ENCODE data around the gene ABCB11.
"Not testable (repeated sequence)": the region's sequence is repeated elsewhere in the genome, so short reads cannot be mapped to it uniquely, and the experiment has no call there.

The ABCB11 gene

DNA sequence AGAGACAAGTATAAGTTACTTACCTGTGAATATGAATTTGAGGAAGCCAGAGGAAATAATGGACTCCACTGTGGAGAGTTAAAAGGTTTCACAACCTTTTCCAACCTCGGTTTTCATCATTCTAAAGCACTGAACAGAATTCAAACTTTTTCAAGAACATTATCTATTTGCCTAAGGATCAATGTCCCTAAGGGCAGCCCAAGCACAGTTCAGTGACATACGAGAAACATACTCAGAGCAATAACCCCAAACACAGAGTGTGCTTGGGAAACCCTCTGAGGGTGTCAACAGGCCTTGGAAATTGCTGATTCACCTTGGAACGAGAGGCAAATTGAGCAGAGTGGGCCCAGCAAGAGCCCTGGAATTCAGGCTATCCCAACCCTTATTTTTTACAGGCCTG is at the start of gene ABCB11:
Gene ABCB11 (minus strand): TSS at position 123 of the 400 bp plus-strand sequence. CDS start 13,199 bp downstream, outside the sequence.
- no peak for DNase-seq

DNA sequence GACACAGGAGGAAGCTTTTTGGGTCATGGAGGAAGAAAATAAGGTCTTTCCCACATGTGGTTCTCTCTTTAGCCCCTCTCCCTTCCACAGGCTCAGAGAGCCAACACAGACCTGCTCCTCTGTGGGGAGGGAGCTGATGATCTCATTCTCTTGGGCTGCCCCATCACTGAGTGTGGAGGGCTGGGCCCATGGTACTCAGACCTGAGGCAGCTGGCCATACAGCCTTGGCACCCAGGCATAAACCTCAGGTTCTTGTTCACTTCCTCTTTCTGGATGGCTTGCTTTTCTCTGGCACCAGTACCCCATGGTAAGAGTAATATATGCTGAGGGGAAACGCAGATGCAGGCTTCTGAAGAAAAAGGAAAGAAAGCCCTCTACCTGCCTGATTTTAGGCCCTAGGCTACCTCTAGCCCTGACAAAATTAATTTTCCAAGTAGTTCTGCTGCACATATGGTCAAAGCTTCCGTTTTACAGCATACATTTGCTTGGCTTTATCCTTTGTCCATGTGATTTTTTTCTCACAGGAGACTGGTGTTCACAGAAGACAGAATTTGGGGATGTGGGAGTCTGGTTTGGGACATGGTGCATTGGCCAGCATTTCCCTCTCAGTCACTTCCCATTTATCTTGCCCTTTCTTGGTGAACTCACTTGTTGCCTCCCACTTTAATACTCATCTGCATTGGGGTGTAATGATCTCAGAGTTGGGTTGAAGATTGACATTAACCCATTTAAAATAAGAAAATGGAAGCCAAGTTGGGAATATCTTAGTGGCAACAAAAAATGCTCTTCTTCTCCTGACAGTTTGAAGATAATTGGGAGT is 49.3 kb upstream of the ABCB11 start:
- DNase-seq, result no peak

DNA sequence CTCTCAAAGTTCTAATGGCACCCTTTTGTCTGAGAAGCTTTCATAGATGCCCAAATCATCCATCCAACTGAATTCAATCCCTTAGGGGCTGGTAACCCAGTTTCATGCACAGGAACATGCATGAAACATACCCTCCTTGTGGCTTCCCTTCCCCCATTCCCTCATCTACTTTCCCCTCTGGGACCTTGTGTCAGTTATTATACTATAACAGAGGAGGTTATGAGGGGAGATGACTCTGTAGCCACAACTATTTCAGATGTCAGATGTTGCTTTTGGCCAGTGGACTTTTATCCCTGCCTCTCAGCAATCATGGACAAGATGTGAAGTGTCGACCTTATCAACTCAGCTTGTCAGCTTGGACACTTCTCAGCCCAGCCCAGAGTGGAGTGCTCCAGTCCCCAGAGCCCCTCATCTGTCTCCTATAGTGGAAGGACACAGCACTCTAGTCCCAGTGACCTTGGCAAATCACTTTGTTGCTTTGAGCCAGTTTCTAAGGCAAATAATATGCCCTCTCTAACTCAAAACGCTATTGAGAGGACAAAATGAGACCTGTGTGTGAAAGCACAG is 46.6 kb upstream of the ABCB11 start:
- no peak for DNase-seq

GRCh38 chr2:169073963-169074751 is 43.0 kb upstream of the ABCB11 start:
- DNase-seq, result no peak

GRCh38 chr2:169073211-169073962 is 42.3 kb upstream of the ABCB11 start:
- DNase-seq, result no peak

DNA sequence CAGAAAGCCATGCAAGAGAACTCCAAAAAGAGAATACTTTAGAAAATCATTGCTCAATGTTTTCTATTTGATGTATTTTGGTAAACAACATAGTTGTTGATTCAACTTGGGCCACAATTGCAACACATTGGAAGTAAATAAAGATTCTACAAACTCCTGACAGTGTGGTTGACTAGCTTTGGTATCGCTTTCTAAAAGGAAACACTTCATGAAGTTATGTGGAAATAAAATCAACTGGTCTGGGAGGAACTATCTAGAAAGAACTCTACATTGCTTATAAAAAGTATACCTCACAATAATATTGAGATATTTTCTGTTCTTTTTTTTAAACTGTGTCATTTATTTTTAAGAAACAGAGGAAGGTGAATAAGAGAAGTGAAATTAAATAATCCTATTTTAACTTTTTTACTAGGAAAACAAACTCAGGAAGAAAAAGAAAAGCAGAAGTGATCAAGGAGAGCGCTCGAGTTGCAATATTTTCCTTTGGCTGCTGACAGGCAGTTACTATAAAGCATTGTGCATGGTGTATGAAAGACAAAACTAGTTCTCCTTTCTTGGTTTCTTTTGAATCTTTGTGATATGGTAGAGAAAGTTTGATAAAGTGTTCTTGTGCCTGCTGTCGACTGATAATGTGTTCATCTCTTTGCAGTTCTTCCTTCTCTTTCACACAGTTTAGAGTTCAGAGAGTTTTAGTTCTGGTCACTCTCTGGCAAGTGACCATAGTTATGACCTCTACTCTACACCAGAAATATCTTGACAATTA is 41.2 kb upstream of the ABCB11 start:
- DNase-seq, result no peak

DNA sequence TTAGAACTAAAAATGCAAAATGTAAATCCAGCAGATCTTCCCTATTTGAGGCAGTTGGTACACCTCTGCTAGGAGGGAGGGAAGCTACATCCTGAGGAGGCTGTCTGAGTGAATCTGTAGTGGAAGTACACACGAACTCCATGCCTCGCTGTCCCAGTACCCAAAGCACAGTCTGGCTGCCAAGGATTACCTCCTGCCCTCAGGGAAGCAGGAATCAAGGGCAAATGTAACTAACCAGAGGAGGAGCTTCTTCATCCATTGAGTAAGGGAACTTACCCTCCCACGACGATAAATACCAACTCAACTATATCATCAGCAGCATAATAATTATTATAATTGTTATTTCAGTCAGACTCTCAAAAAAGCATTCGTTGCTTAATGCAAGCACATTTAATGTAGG is 40.3 kb upstream of the ABCB11 start:
- DNase-seq, result no peak

- DNase-seq, result no peak
These were observed 38.7 kb upstream of the ABCB11 start for GRCh38 chr2:169069833-169070232.

DNA sequence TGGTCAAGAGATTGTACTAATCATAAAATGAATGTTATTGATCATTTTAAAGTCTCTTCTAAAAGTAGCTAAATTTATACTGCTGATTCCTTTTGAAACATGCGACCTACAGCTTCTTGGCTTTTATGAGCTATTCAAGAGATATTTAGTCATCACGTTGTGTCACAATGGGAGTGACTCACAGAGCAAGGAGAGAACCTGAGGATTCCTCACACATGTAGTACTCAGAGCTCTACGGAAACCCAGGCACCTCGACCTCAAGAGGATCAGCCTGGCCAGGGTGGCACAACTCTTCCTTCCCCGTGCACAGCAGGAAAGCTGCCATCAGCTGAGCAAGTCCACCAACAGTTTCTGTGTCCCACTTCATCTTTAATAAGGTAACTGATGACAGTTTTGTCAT is 38.2 kb upstream of the ABCB11 start, which contains the start of gene DHRS9:
Gene DHRS9 (plus strand): TSS at position 223 of the 400 bp plus-strand sequence. CDS start 12,019 bp downstream, outside the sequence.
- no peak for DNase-seq

DNA sequence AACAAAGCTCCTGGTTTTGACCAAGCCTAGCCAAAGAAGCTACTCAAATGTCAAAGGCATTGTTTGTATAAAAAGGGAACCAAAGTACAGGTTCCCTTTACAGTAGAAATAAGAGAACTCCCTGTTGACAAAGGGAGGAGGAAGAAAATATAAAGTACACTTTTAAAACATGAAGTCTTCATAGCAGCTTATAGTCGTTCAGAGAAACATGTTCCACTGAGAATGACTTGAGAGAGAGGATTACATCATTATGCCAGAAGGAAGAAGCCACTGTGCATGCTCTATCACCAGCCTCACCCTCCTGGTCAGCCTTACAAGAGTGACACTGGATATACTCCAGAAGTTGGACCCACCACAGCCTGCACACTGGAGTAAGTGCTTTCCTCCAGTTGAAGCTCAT is 35.8 kb upstream of the ABCB11 start:
- DNase-seq, result no peak

- DNase-seq, result no peak
These were observed 34.9 kb upstream of the ABCB11 start for GRCh38 chr2:169065864-169066517.

DNA sequence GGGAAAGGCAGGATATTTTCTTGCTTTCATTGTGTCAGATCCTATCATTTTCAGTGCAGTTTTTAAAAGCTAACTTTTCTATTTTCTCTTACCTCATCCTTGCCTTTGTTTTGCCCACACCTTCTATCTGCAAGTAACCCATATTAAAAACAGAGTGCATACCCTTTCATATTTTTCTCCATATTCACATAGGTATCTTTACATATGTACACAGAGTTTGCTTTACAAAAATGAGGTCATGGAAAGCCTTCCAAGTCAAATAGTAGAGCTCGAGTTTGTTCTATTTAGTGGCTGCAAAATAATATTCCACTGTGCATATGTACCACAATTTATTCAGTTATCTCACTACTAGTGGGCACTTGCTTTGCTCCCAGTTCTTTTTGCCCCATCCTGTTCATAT is 34.3 kb upstream of the ABCB11 start:
- DNase-seq, result no peak

GRCh38 chr2:169064199-169064598 is 33.1 kb upstream of the ABCB11 start:
- DNase-seq, result not testable (repeated sequence)

DNA sequence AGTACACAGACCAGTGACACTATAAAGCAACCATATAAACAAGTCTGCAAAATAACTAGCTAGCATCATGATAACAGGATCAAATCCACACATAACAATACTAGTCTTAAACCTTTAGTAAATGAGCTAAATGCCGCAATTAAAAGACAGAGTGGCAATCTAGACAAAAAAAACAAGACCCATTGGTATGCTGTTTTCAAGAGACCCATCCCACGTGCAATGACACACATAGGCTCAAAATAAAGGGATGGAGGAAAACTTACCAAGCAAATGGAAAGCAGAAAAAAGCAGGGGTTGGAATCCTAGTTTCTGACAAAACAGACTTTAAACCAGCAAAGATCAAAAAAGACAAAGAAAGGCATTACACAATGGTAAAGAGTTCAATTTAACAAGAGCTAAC is 23.5 kb upstream of the ABCB11 start:
- DNase-seq, result not testable (repeated sequence)

GRCh38 chr2:169050476-169051240 is 19.5 kb upstream of the ABCB11 start:
- DNase-seq, result no peak

DNA sequence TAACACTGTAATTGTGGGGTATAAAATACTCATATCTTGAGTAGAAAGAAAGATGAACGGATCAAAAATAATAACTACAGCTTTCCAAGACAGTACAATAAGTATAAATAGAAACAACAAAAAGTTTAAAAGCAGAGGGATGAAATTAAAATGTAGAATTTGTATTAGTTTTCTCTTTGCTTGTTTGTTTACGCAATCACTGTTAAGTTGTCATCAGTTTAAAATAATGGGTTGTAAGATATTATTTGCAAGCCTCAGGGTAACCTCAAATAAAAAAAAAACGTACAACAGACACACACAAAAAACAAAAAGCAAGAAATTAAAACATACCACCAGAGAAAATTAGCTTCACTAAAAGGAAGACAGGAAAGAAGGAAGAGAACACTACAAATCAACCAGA is 18.0 kb upstream of the ABCB11 start:
- DNase-seq, result no peak

GRCh38 chr2:169047256-169048250 is 16.4 kb upstream of the ABCB11 start:
- no peak for DNase-seq

GRCh38 chr2:169046440-169047151 is 15.5 kb upstream of the ABCB11 start:
- no peak for DNase-seq

DNA sequence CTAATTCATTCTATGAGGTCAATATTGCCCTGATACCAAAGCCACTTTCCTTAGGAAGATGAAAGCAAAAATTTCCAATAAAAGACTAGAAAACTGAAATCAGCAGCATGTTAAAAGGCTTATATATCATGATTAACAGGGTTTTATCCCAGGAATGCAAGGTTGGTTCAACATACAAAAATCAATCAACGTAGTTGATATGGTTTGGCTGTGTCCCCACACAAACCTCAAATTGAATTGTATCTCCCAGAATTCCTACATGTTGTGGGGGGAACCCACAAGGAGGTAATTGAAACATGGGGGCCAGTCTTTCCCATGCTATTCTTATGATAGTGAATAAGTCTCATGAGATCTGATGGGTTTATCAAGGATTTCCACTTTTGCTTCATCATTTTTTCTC is 11.7 kb upstream of the ABCB11 start:
- no peak for DNase-seq
